ENCODE data around the gene GNG2. TPM values are rescaled to one million over a fixed set of nuclear protein-coding genes. Genes with fewer than 3 reads are reported as not detected.

GNG2 gene
- total RNA-seq, 1 experiment from 2014 or later = 0.33 TPM

DNA sequence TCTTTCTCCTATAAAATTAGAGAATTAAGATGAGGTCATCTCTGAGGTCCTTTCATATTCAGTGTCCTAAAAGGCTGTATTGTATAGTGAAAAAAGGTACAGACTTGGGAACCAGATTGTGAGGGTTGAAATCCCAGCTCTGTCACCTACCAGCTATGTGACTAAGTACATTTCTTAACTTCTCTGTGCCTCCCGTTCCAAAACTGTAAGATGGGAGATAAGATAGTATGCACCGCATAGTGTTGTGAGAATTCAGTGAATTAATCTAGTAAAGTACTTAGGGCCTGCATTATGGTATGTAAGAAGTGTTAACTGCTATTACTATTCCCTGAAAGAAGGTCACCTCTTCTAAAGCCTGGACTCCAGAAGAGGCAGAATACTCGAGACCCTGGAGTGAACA is 60.6 kb downstream of the GNG2 start:
- H3K79me2 ChIP-seq (ENCODE audit: low read depth) = no peaks in the 10 kb centered on the region
- no peaks in the 10 kb centered on the region for H3K9me2 ChIP-seq (ENCODE audit: insufficient read depth)
- no peak for TF ChIP-seq EZH2 (IDR thresholded peaks at IDR 0.05; ENCODE audit: low read depth)
- TF ChIP-seq, protein P1, sequence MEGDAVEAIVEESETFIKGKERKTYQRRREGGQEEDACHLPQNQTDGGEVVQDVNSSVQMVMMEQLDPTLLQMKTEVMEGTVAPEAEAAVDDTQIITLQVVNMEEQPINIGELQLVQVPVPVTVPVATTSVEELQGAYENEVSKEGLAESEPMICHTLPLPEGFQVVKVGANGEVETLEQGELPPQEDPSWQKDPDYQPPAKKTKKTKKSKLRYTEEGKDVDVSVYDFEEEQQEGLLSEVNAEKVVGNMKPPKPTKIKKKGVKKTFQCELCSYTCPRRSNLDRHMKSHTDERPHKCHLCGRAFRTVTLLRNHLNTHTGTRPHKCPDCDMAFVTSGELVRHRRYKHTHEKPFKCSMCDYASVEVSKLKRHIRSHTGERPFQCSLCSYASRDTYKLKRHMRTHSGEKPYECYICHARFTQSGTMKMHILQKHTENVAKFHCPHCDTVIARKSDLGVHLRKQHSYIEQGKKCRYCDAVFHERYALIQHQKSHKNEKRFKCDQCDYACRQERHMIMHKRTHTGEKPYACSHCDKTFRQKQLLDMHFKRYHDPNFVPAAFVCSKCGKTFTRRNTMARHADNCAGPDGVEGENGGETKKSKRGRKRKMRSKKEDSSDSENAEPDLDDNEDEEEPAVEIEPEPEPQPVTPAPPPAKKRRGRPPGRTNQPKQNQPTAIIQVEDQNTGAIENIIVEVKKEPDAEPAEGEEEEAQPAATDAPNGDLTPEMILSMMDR (conservative IDR thresholded peaks at IDR 0.05) = no peak
- no peak overlapping the region for H2AFZ ChIP-seq
- no peaks in the 10 kb centered on the region for H3K36me3 ChIP-seq (ENCODE audit: low read depth)
- no peak overlapping the region for H3K27ac ChIP-seq
- no TSS peak for BruUV-seq (replicated peaks)
- DNase-seq = no peak
- H3K4me3 ChIP-seq = no peak overlapping the region
- POLR2A ChIA-PET (ENCODE audit: unreplicated experiment) = no interaction called here
- intact Hi-C loops (cut with micrococcal nuclease; ENCODE audit: unreplicated experiment) = no loop called here
- no peak overlapping the region for H3K4me2 ChIP-seq
- no peaks in the 10 kb centered on the region for H4K20me1 ChIP-seq (ENCODE audit: insufficient read depth)
- H3F3A ChIP-seq (ENCODE audit: insufficient read depth, low read depth) = no peaks in the 10 kb centered on the region
- H3K4me1 ChIP-seq (replicated peaks; ENCODE audit: insufficient read depth) = no peaks in the 10 kb centered on the region
- H3K27me3 ChIP-seq (ENCODE audit: insufficient read depth, low read depth) = no peaks in the 10 kb centered on the region
- no peaks in the 10 kb centered on the region for H3K9me3 ChIP-seq (ENCODE audit: insufficient read depth, low read depth)
- CTCF ChIA-PET = no interaction called here

DNA sequence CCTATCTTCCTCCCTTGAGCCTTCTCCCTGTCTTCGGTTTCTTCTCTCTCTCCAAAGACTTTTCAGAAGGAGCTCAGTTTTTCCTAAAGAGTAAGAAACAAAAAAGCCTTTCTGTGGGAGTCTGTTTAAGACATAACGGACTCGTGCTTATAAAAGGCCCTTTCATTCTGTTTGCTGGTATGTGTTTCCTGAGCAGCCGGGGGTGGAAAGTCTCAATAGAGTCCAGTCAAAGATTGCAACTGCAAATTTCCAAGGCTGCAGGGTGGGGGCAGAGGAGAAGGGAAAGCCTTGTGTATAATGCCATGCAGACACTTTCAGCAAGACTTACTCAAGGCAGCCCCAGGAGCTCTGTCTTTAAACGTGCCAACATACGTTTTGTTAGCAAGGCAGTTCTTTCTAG is 62.2 kb downstream of the GNG2 start:
- Histone ChIP-seq H3F3A (ENCODE audit: insufficient read depth, low read depth) (no peaks in the 10 kb centered on the region), H3K4me3 (no peak overlapping the region), H3K27me3 (ENCODE audit: insufficient read depth, low read depth) (no peaks in the 10 kb centered on the region), H3K4me1 (replicated peaks; ENCODE audit: insufficient read depth) (no peaks in the 10 kb centered on the region), H3K79me2 (ENCODE audit: low read depth) (no peaks in the 10 kb centered on the region), H3K9me2 (ENCODE audit: insufficient read depth) (no peaks in the 10 kb centered on the region), H3K9me3 (ENCODE audit: insufficient read depth, low read depth) (no peaks in the 10 kb centered on the region), H2AFZ (no peak overlapping the region), H3K4me2 (no peak overlapping the region), H3K27ac (no peak overlapping the region), H3K36me3 (ENCODE audit: low read depth) (no peaks in the 10 kb centered on the region), H4K20me1 (ENCODE audit: insufficient read depth) (no peaks in the 10 kb centered on the region)
- DNase-seq = no peak
- CTCF ChIA-PET = interaction anchor here (0.7 kb wide), 1 partner anchor 113 kb away, joined by 3 read pairs; no protein-coding TSS in a partner anchor
- no TSS peak for BruUV-seq (replicated peaks)
- POLR2A ChIA-PET (ENCODE audit: unreplicated experiment) = no interaction called here
- no peak for TF ChIP-seq EZH2 (IDR thresholded peaks at IDR 0.05; ENCODE audit: low read depth)
- TF ChIP-seq, protein P1 (conservative IDR thresholded peaks at IDR 0.05) = no peak
- intact Hi-C loops (cut with micrococcal nuclease; ENCODE audit: unreplicated experiment) = no loop called here

DNA sequence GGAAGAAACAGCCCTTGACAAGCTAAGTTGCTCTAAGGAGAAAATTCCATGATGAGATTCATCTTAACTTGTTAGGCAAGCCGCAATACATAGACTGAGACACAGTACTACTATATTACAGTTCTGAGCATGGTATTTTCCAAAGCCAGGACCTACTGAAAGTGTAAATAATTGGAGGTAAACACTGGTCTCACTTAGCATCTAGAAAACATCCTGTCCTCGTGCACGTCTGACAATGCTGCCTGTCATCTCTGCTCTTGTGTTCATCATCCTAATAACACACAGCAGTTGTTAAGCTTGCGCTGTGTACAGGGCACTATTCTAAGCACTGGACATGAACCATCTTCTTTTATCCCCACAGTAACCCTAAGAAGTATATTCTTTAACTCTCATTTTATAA is 64.2 kb downstream of the GNG2 start:
- ChIA-PET CTCF (no interaction called here), POLR2A (ENCODE audit: unreplicated experiment) (no interaction called here)
- no peaks in the 10 kb centered on the region for H3K4me1 ChIP-seq (replicated peaks; ENCODE audit: insufficient read depth)
- no peaks in the 10 kb centered on the region for H3K36me3 ChIP-seq (ENCODE audit: low read depth)
- H2AFZ ChIP-seq = no peak overlapping the region
- no peaks in the 10 kb centered on the region for H3K9me2 ChIP-seq (ENCODE audit: insufficient read depth)
- no TSS peak for BruUV-seq (replicated peaks)
- no peak overlapping the region for H3K4me2 ChIP-seq
- H3K27ac ChIP-seq = no peak overlapping the region
- H3F3A ChIP-seq (ENCODE audit: insufficient read depth, low read depth) = no peaks in the 10 kb centered on the region
- no peaks in the 10 kb centered on the region for H3K27me3 ChIP-seq (ENCODE audit: insufficient read depth, low read depth)
- no peak for DNase-seq
- intact Hi-C loops (cut with micrococcal nuclease; ENCODE audit: unreplicated experiment) = no loop called here
- no peaks in the 10 kb centered on the region for H3K79me2 ChIP-seq (ENCODE audit: low read depth)
- TF ChIP-seq EZH2 (IDR thresholded peaks at IDR 0.05; ENCODE audit: low read depth) = no peak
- TF ChIP-seq, protein P1 (conservative IDR thresholded peaks at IDR 0.05) = no peak
- no peak overlapping the region for H3K4me3 ChIP-seq
- H3K9me3 ChIP-seq (ENCODE audit: insufficient read depth, low read depth) = no peaks in the 10 kb centered on the region
- H4K20me1 ChIP-seq (ENCODE audit: insufficient read depth) = no peaks in the 10 kb centered on the region

Data from PC-9 (cell line).